Measurements from ENCODE around the gene NR1H2. TPM values are rescaled to one million over a fixed set of nuclear protein-coding genes. Genes with fewer than 3 reads are reported as not detected.
A peak's percentile ranks its signal among the peaks of the same experiment; 100 is the strongest.

Gene NR1H2
- total and polyA plus RNA-seq, 10 of the 15 experiments (the other 5 are each of a cell fraction or from before 2014, with no cell fraction given): 0.05 to 54.2 (median 35.1) TPM

GRCh38 chr19:50330365-50331078 is 45.7 kb upstream of the NR1H2 start (continued):
- no peak for TF ChIP-seq SKIL (IDR thresholded peaks at IDR 0.05; ENCODE audit: low read depth, poor library complexity, severe bottlenecking)
- no peak for TF ChIP-seq ZSCAN29 (IDR thresholded peaks at IDR 0.05)
- TF ChIP-seq SMC3 (IDR thresholded peaks at IDR 0.05; ENCODE audit: borderline replicate concordance, low read length): no peak
- TF ChIP-seq BCLAF1 (IDR thresholded peaks at IDR 0.05): no peak
- 0 out of 2 replicates have a peak, but pooled peaks have one; percentile 30 for TF ChIP-seq ZBTB40 (IDR thresholded peaks at IDR 0.05; ENCODE audit: borderline replicate concordance)
- TF ChIP-seq PKNOX1 (IDR thresholded peaks at IDR 0.05): no peak
- no peak for TF ChIP-seq POLR2AphosphoS5 (IDR thresholded peaks at IDR 0.05; ENCODE audit: low read length)
- TF ChIP-seq ATF3 (IDR thresholded peaks at IDR 0.05; ENCODE audit: borderline replicate concordance, extremely low read depth, low read depth, low read length): no peak
- TF ChIP-seq TCF12 (IDR thresholded peaks at IDR 0.05; ENCODE audit: low read depth, low read length): 0 out of 2 replicates have a peak, but pooled peaks have one; percentile 11
- TF ChIP-seq POLR2A (IDR thresholded peaks at IDR 0.05; ENCODE audit: low read depth, low read length): peak; percentile 58
- no peak for TF ChIP-seq NFXL1 (IDR thresholded peaks at IDR 0.05; ENCODE audit: borderline replicate concordance)
- TF ChIP-seq MLLT1 (IDR thresholded peaks at IDR 0.05): peak; percentile 95
- no peak for TF ChIP-seq HDAC6 (IDR thresholded peaks at IDR 0.05; ENCODE audit: unreplicated experiment)

Measured in GM12878 (cell line).